IgD-negative memory B cell (primary cell): ENCODE measurements around the gene EDNRA. TPM values are rescaled to one million over a fixed set of nuclear protein-coding genes. Genes with fewer than 3 reads are reported as not detected.

Source experiments
- H3K27ac Mint-ChIP-seq, 3 donors: one replicate each; pipeline ENCODE4 v1.8.0; 2020 to 2022; ENCODE audit warnings: mild to moderate bottlenecking in 3 of 3, mixed read lengths in 3 of 3, moderate library complexity in 1 of 3
- H3K27me3 Mint-ChIP-seq: one replicate; pipeline ENCODE4 v1.8.0; 2021; ENCODE audit warnings: mixed read lengths
- H3K36me3 Mint-ChIP-seq: one replicate; pipeline ENCODE4 v1.8.0; 2020; ENCODE audit warnings: mild to moderate bottlenecking, mixed read lengths
- H3K4me1 Mint-ChIP-seq, 3 donors: one replicate each; pipeline ENCODE4 v1.8.0; 2020 to 2022; ENCODE audit warnings: mixed read lengths in 3 of 3, mild to moderate bottlenecking in 1 of 3
- H3K4me3 Mint-ChIP-seq, 4 donors: one replicate each; pipeline ENCODE4 v1.8.0; 2020 to 2022; ENCODE audit warnings: mild to moderate bottlenecking in 4 of 4, mixed read lengths in 4 of 4, moderate library complexity in 3 of 4
- H3K9me3 Mint-ChIP-seq, 3 donors: one replicate each; pipeline ENCODE4 v1.8.0; 2020 to 2021; ENCODE audit warnings: mixed read lengths in 3 of 3, mild to moderate bottlenecking in 1 of 3
- polyA plus RNA-seq: library from polyadenylated mRNA; unstranded; fragments of 300-500 nt; fragmentation: Illumina TruSeq; gene quantifications from one replicate; pipeline ENCODE4 v1.2.3, GENCODE V29; 2021

Gene EDNRA
- polyA plus RNA-seq, 1 donor from 2014 or later = not detected

- no peaks in the 10 kb centered on the region for H3K36me3 Mint-ChIP-seq
- no peak overlapping the region for H3K27ac Mint-ChIP-seq
- H3K4me1 Mint-ChIP-seq = no peaks in the 10 kb centered on the region
- H3K4me3 Mint-ChIP-seq = no peak overlapping the region
- no peaks in the 10 kb centered on the region for H3K9me3 Mint-ChIP-seq
- H3K27me3 Mint-ChIP-seq = peaks cover 4% of the 10 kb centered on the region
These were observed 61.5 kb downstream of the EDNRA start for GRCh38 chr4:147542229-147542990.

- H3K4me1 Mint-ChIP-seq = no peaks in the 10 kb centered on the region
- no peaks in the 10 kb centered on the region for H3K36me3 Mint-ChIP-seq
- peaks cover 4% of the 10 kb centered on the region for H3K27me3 Mint-ChIP-seq
- H3K4me3 Mint-ChIP-seq = no peak overlapping the region
- H3K9me3 Mint-ChIP-seq = no peaks in the 10 kb centered on the region
- H3K27ac Mint-ChIP-seq = no peak overlapping the region
These were observed 62.1 kb downstream of the EDNRA start for GRCh38 chr4:147543034-147543433.

GRCh38 chr4:147546349-147546748, 65.5 kb downstream of the EDNRA start:
- Mint-ChIP-seq H3K36me3 (no peaks in the 10 kb centered on the region), H3K4me1 (peaks cover 0 to 3% (median 0%) of the 10 kb centered on the region in 3 donors), H3K27ac (no peak overlapping the region), H3K9me3 (no peaks in the 10 kb centered on the region), H3K27me3 (peaks cover 2% of the 10 kb centered on the region), H3K4me3 (no peak overlapping the region)

- H3K36me3 Mint-ChIP-seq = no peaks in the 10 kb centered on the region
- peaks cover 0 to 10% (median 2%) of the 10 kb centered on the region in 3 donors for H3K9me3 Mint-ChIP-seq
- H3K27ac Mint-ChIP-seq = no peak overlapping the region
- H3K4me3 Mint-ChIP-seq = no peak overlapping the region
- peaks cover 2% of the 10 kb centered on the region for H3K27me3 Mint-ChIP-seq
- peaks cover 0 to 3% (median 0%) of the 10 kb centered on the region in 3 donors for H3K4me1 Mint-ChIP-seq
These were observed 66.6 kb downstream of the EDNRA start for GRCh38 chr4:147547314-147548056.

GRCh38 chr4:147548256-147548655, 67.4 kb downstream of the EDNRA start:
- H3K27ac Mint-ChIP-seq = no peak overlapping the region
- peaks cover 3% of the 10 kb centered on the region for H3K27me3 Mint-ChIP-seq
- H3K4me3 Mint-ChIP-seq = no peak overlapping the region
- H3K9me3 Mint-ChIP-seq = peaks cover 0 to 10% (median 2%) of the 10 kb centered on the region in 3 donors
- H3K4me1 Mint-ChIP-seq = peaks cover 0 to 3% (median 0%) of the 10 kb centered on the region in 3 donors
- H3K36me3 Mint-ChIP-seq = no peaks in the 10 kb centered on the region

GRCh38 chr4:147550626-147551246, 69.8 kb downstream of the EDNRA start:
- H3K27me3 Mint-ChIP-seq = peaks cover 6% of the 10 kb centered on the region
- no peaks in the 10 kb centered on the region for H3K36me3 Mint-ChIP-seq
- H3K4me3 Mint-ChIP-seq = no peak overlapping the region
- H3K9me3 Mint-ChIP-seq = peaks cover 0 to 10% (median 2%) of the 10 kb centered on the region in 3 donors
- H3K27ac Mint-ChIP-seq = no peak overlapping the region
- peaks cover 0 to 3% (median 0%) of the 10 kb centered on the region in 3 donors for H3K4me1 Mint-ChIP-seq

- Mint-ChIP-seq H3K9me3 (no peaks in the 10 kb centered on the region), H3K27ac (no peak overlapping the region), H3K4me1 (no peaks in the 10 kb centered on the region), H3K36me3 (no peaks in the 10 kb centered on the region), H3K27me3 (peaks cover 2% of the 10 kb centered on the region), H3K4me3 (no peak overlapping the region)
These were observed 79.7 kb downstream of the EDNRA start for GRCh38 chr4:147560625-147561024.

GRCh38 chr4:147566762-147567161, 85.9 kb downstream of the EDNRA start:
- Mint-ChIP-seq H3K27ac (no peak overlapping the region), H3K4me1 (no peaks in the 10 kb centered on the region), H3K4me3 (no peak overlapping the region), H3K9me3 (peaks cover 0 to 3% (median 2%) of the 10 kb centered on the region in 3 donors), H3K27me3 (no peaks in the 10 kb centered on the region), H3K36me3 (no peaks in the 10 kb centered on the region)

GRCh38 chr4:147567276-147567675, 86.4 kb downstream of the EDNRA start:
- no peaks in the 10 kb centered on the region for H3K36me3 Mint-ChIP-seq

GRCh38 chr4:147570616-147571015, 89.7 kb downstream of the EDNRA start:
- H3K27me3 Mint-ChIP-seq = no peaks in the 10 kb centered on the region
- H3K4me1 Mint-ChIP-seq = no peaks in the 10 kb centered on the region
- no peaks in the 10 kb centered on the region for H3K36me3 Mint-ChIP-seq
- no peak overlapping the region for H3K4me3 Mint-ChIP-seq
- H3K9me3 Mint-ChIP-seq = peaks cover 0 to 3% (median 2%) of the 10 kb centered on the region in 3 donors
- no peak overlapping the region for H3K27ac Mint-ChIP-seq

More at GRCh38 chr4:147567276-147567675, 86.4 kb downstream of the EDNRA start:
- H3K9me3 Mint-ChIP-seq = peaks cover 0 to 3% (median 2%) of the 10 kb centered on the region in 3 donors
- H3K4me1 Mint-ChIP-seq = no peaks in the 10 kb centered on the region
- H3K27me3 Mint-ChIP-seq = no peaks in the 10 kb centered on the region
- H3K27ac Mint-ChIP-seq = no peak overlapping the region
- no peak overlapping the region for H3K4me3 Mint-ChIP-seq

GRCh38 chr4:147571036-147571770, 90.3 kb downstream of the EDNRA start:
- Mint-ChIP-seq H3K4me3 (no peak overlapping the region), H3K27me3 (peaks cover 1% of the 10 kb centered on the region), H3K9me3 (peaks cover 0 to 3% (median 2%) of the 10 kb centered on the region in 3 donors), H3K4me1 (no peaks in the 10 kb centered on the region), H3K36me3 (no peaks in the 10 kb centered on the region), H3K27ac (no peak overlapping the region)

- H3K36me3 Mint-ChIP-seq = no peaks in the 10 kb centered on the region
- H3K4me1 Mint-ChIP-seq = no peaks in the 10 kb centered on the region
- peaks cover 5% of the 10 kb centered on the region for H3K27me3 Mint-ChIP-seq
- no peak overlapping the region for H3K27ac Mint-ChIP-seq
- peaks cover 3% of the 10 kb centered on the region in 3 donors for H3K9me3 Mint-ChIP-seq
- H3K4me3 Mint-ChIP-seq = no peak overlapping the region
These were observed 95.2 kb downstream of the EDNRA start for GRCh38 chr4:147576084-147576483.

GRCh38 chr4:147578051-147578476, 97.2 kb downstream of the EDNRA start:
- Mint-ChIP-seq H3K36me3 (no peaks in the 10 kb centered on the region), H3K27ac (no peak overlapping the region), H3K9me3 (peaks cover 3 to 5% (median 3%) of the 10 kb centered on the region in 3 donors), H3K4me3 (no peak overlapping the region), H3K27me3 (peaks cover 5% of the 10 kb centered on the region), H3K4me1 (no peaks in the 10 kb centered on the region)

- H3K4me3 Mint-ChIP-seq = no peak overlapping the region
- H3K4me1 Mint-ChIP-seq = no peaks in the 10 kb centered on the region
- H3K27me3 Mint-ChIP-seq = peaks cover 5% of the 10 kb centered on the region
These were observed 97.7 kb downstream of the EDNRA start for GRCh38 chr4:147578593-147578992.

More at GRCh38 chr4:147578593-147578992, 97.7 kb downstream of the EDNRA start:
- Mint-ChIP-seq H3K27ac (no peak overlapping the region), H3K9me3 (peaks cover 3 to 5% (median 3%) of the 10 kb centered on the region in 3 donors), H3K36me3 (no peaks in the 10 kb centered on the region)
